Measurements from ENCODE around the gene RAB11A. TPM values are rescaled to one million over a fixed set of nuclear protein-coding genes. Genes with fewer than 3 reads are reported as not detected.
A peak's percentile ranks its signal among the peaks of the same experiment; 100 is the strongest.

The RAB11A gene
- total and polyA plus RNA-seq, 2 of the 13 experiments (the other 11 are each of a cell fraction or from before 2014, with no cell fraction given), result 161 to 162 TPM

- no peak for ATAC-seq
- Histone ChIP-seq H4K20me1 (ENCODE audit: insufficient read depth, low read length) (peaks cover 12% of the 10 kb centered on the region), H2AFZ (ENCODE audit: low read length) (peak overlapping the region; percentile 24), H3K27ac (ENCODE audit: extremely low read length, insufficient read depth, low read length) (no peak overlapping the region), H3K79me2 (ENCODE audit: insufficient read depth, low read length) (peaks cover 28% of the 10 kb centered on the region), H3K4me3 (replicated peaks in 1 of 3; ENCODE audit: insufficient read depth in 1 of 3, low read depth in 2 of 3, low read length in 3 of 3) (no peak overlapping the region), H3K9ac (ENCODE audit: insufficient read depth, low read depth, low read length) (no peak overlapping the region), H3K4me1 (ENCODE audit: insufficient read depth, low read length) (peaks cover 49% of the 10 kb centered on the region), H3K4me2 (ENCODE audit: low read depth, low read length) (peak overlapping the region; percentile 69), H3K9me3 (ENCODE audit: low read length) (no peaks in the 10 kb centered on the region), H3K27me3 (ENCODE audit: control insufficient read depth in 1 of 2, insufficient read depth in 2 of 2, low read length in 2 of 2) (no peaks in the 10 kb centered on the region; a peak in 1 of 5 replicates), H3K36me3 (replicated peaks in 1 of 2; ENCODE audit: control insufficient read depth in 1 of 2, insufficient read depth in 2 of 2, low read length in 2 of 2) (no peaks in the 10 kb centered on the region)
- FAIRE-seq, result no peak
- BruUV-seq (replicated peaks), result no TSS peak
- ChIA-PET POLR2A (no interaction called here), CTCF (ENCODE audit: low intra/inter-chr PET ratio, low total read pairs) (no interaction called here)
- intact Hi-C loops (cut with micrococcal nuclease; ENCODE audit: unreplicated experiment) (no loop called here), in situ Hi-C loops (cut with HindIII; ENCODE audit: extremely low pct_ligation_motif_present, low pct_unique_long_range_greater_than_20kb) (loop anchor here (25.0 kb wide), 1 partner anchor 230 kb away; no protein-coding TSS in a partner anchor)
- WGBS (ENCODE audit: low lambda C conversion rate), result 63% methylated on average over 3 of the region's 3 CpGs
- TF ChIP-seq, protein P1, sequence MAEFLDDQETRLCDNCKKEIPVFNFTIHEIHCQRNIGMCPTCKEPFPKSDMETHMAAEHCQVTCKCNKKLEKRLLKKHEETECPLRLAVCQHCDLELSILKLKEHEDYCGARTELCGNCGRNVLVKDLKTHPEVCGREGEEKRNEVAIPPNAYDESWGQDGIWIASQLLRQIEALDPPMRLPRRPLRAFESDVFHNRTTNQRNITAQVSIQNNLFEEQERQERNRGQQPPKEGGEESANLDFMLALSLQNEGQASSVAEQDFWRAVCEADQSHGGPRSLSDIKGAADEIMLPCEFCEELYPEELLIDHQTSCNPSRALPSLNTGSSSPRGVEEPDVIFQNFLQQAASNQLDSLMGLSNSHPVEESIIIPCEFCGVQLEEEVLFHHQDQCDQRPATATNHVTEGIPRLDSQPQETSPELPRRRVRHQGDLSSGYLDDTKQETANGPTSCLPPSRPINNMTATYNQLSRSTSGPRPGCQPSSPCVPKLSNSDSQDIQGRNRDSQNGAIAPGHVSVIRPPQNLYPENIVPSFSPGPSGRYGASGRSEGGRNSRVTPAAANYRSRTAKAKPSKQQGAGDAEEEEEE (CRISPR knock-in tag; IDR thresholded peaks at IDR 0.05; ENCODE audit: borderline replicate concordance), result no peak
- TF ChIP-seq ZNF766 (CRISPR knock-in tag; IDR thresholded peaks at IDR 0.05; ENCODE audit: borderline replicate concordance), result no peak
- no peak for TF ChIP-seq NKX3-1 (CRISPR knock-in tag; IDR thresholded peaks at IDR 0.05)
- TF ChIP-seq ARNT (IDR thresholded peaks at IDR 0.05), result no peak
- no peak for TF ChIP-seq POLR2G (IDR thresholded peaks at IDR 0.05; ENCODE audit: low read depth, low read length)
- TF ChIP-seq, protein P2, sequence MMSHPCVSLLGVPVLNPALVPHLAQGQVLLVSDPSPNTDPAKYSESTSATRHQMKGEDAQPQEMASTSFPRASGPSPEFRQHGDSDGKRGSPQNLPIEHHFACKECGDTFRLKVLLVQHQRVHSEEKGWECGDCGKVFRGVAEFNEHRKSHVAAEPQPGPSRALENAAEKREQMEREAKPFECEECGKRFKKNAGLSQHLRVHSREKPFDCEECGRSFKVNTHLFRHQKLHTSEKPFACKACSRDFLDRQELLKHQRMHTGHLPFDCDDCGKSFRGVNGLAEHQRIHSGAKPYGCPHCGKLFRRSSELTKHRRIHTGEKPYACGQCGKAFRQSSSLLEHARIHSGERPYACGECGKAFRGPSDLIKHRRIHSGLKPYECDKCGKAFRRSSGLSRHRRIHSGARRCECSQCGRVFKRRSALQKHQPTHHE (CRISPR knock-in tag; IDR thresholded peaks at IDR 0.05; ENCODE audit: borderline replicate concordance), result no peak
- no peak for TF ChIP-seq NFATC3 (CRISPR knock-in tag; IDR thresholded peaks at IDR 0.05)
- TF ChIP-seq TFE3 (CRISPR knock-in tag; IDR thresholded peaks at IDR 0.05), result no peak
- no peak for TF ChIP-seq SAFB2 (CRISPR knock-in tag; IDR thresholded peaks at IDR 0.05; ENCODE audit: borderline replicate concordance, low read depth)
- TF ChIP-seq SATB2 (CRISPR knock-in tag; IDR thresholded peaks at IDR 0.05), result no peak
- no peak for TF ChIP-seq IRF1 (CRISPR knock-in tag; IDR thresholded peaks at IDR 0.05; ENCODE audit: low read depth)
- DNase-seq (ENCODE audit: low spot score), result no peak
Measured at GRCh38 chr15:65867244-65867643, 2.0 kb upstream of the RAB11A start.

Data from HepG2 (cell line).